H9 (cell line): ENCODE measurements around the gene SCGB2A2. TPM values are rescaled to one million over a fixed set of nuclear protein-coding genes. Genes with fewer than 3 reads are reported as not detected.

Source experiments
- DNase-seq: peaks from one replicate; pipeline ENCODE4 v3.0.0-alpha.2; 2017
- H2AFZ ChIP-seq: one replicate; pipeline ENCODE4 v1.6.1; 2013; ENCODE audit warnings: mild to moderate bottlenecking, low read length, control low read depth, moderate library complexity
- H2AK5ac ChIP-seq: 2 replicates; pipeline ENCODE4 v1.6.1; 2013; ENCODE audit warnings: low read length, control low read depth, mixed read lengths; ENCODE audit not compliant: insufficient read length
- H2BK120ac ChIP-seq: one replicate; pipeline ENCODE4 v1.6.1; 2013; ENCODE audit warnings: low read depth, mild to moderate bottlenecking, low read length, control low read depth, inconsistent platforms; ENCODE audit not compliant: poor library complexity, severe bottlenecking
- H2BK12ac ChIP-seq: 2 replicates; pipeline ENCODE4 v1.6.1; 2013; ENCODE audit warnings: low read length, control low read depth, mixed read lengths, low read depth; ENCODE audit not compliant: insufficient read length
- H2BK15ac ChIP-seq: 2 replicates; pipeline ENCODE4 v1.6.1; 2013; ENCODE audit warnings: low read depth, low read length, control low read depth
- H2BK20ac ChIP-seq: one replicate; pipeline ENCODE4 v1.6.1; 2013; ENCODE audit warnings: low read depth, mild to moderate bottlenecking, low read length, control low read depth, inconsistent platforms; ENCODE audit not compliant: poor library complexity, severe bottlenecking
- H2BK5ac ChIP-seq: 2 replicates; pipeline ENCODE4 v1.6.1; 2013; ENCODE audit warnings: low read length, control low read depth, mixed read lengths; ENCODE audit not compliant: insufficient read length
- H3K14ac ChIP-seq: 2 replicates; pipeline ENCODE4 v1.6.1; 2013; ENCODE audit warnings: low read length, control low read depth; ENCODE audit not compliant: insufficient read depth
- H3K18ac ChIP-seq: 2 replicates; pipeline ENCODE4 v1.6.1; 2013; ENCODE audit warnings: low read depth, mild to moderate bottlenecking, mixed read lengths, low read length, control low read depth; ENCODE audit not compliant: insufficient read length
- H3K23ac ChIP-seq: 2 replicates; pipeline ENCODE4 v1.6.1; 2013; ENCODE audit warnings: low read length, control low read depth, mixed read lengths, low read depth; ENCODE audit not compliant: insufficient read length
- H3K23me2 ChIP-seq: 2 replicates; pipeline ENCODE4 v1.6.1; 2013; ENCODE audit warnings: low read depth, mild to moderate bottlenecking, mixed read lengths, low read length, control low read depth; ENCODE audit not compliant: insufficient read length, poor library complexity, severe bottlenecking
- H3K27ac ChIP-seq: 2 replicates; pipeline ENCODE4 v1.5.1; 2013; ENCODE audit warnings: low read length, control low read depth, mixed read lengths, low read depth; ENCODE audit not compliant: insufficient read length
- H3K27me3 ChIP-seq: 2 replicates; pipeline ENCODE4 v1.6.1; 2013; ENCODE audit warnings: low read length, control low read depth, inconsistent platforms; ENCODE audit not compliant: insufficient read depth
- H3K4ac ChIP-seq: 2 replicates; pipeline ENCODE4 v1.6.1; 2013; ENCODE audit warnings: low read depth, mild to moderate bottlenecking, control low read depth, inconsistent platforms, low read length, moderate library complexity
- H3K4me1 ChIP-seq: 2 replicates; pipeline ENCODE4 v1.6.1; 2013; ENCODE audit warnings: low read length, control low read depth, inconsistent platforms; ENCODE audit not compliant: insufficient read depth
- H3K4me2 ChIP-seq: 2 replicates; pipeline ENCODE4 v1.6.1; 2013; ENCODE audit warnings: low read length, control low read depth, mixed read lengths; ENCODE audit not compliant: insufficient read length, insufficient read depth
- H3K56ac ChIP-seq: 2 replicates; pipeline ENCODE4 v1.6.1; 2013; ENCODE audit warnings: low read depth, mild to moderate bottlenecking, mixed read lengths, low read length, control low read depth; ENCODE audit not compliant: insufficient read length
- H3K79me1 ChIP-seq: 2 replicates; pipeline ENCODE4 v1.6.1; 2013; ENCODE audit warnings: low read depth, mild to moderate bottlenecking, moderate library complexity, low read length, control low read depth, inconsistent platforms; ENCODE audit not compliant: insufficient read depth, poor library complexity, severe bottlenecking
- H3K79me2 ChIP-seq: 2 replicates; pipeline ENCODE4 v1.6.1; 2013; ENCODE audit warnings: low read length, control low read depth, inconsistent platforms; ENCODE audit not compliant: insufficient read depth
- H3K9ac ChIP-seq: 2 replicates; pipeline ENCODE4 v1.6.1; 2013; ENCODE audit warnings: low read length, control low read depth, mixed read lengths; ENCODE audit not compliant: insufficient read length; ENCODE audit errors: extremely low read depth
- H3K9me3 ChIP-seq: one replicate; pipeline ENCODE4 v1.6.1; 2013; ENCODE audit warnings: low read depth, low read length, inconsistent platforms; ENCODE audit not compliant: control insufficient read depth
- H3T11ph ChIP-seq: one replicate; pipeline ENCODE4 v1.6.1; 2013; ENCODE audit warnings: mild to moderate bottlenecking, low read length, control low read depth, inconsistent platforms
- H4K20me1 ChIP-seq: one replicate; pipeline ENCODE4 v1.6.1; 2013; ENCODE audit not compliant: control insufficient read depth, insufficient read length, insufficient read depth
- H4K5ac ChIP-seq: 2 replicates; pipeline ENCODE4 v1.6.1; 2013; ENCODE audit warnings: low read depth, mild to moderate bottlenecking, mixed read lengths, low read length, control low read depth; ENCODE audit not compliant: insufficient read length
- H4K8ac ChIP-seq: replicated peaks from 2 replicates; pipeline ENCODE4 v1.6.1; 2013; ENCODE audit warnings: low read length, control low read depth, mixed read lengths, low read depth; ENCODE audit not compliant: insufficient read length
- H4K91ac ChIP-seq: 2 replicates; pipeline ENCODE4 v1.6.1; 2013; ENCODE audit warnings: low read depth, mild to moderate bottlenecking, moderate library complexity, mixed read lengths, low read length, control low read depth; ENCODE audit not compliant: insufficient read length
- H3K27ac Mint-ChIP-seq, 3 experiments: 2 replicates in 2 of 3; 3 replicates in 1 of 3; pipeline ENCODE4 v1.8.0; 2020 to 2021; ENCODE audit warnings: mixed read lengths in 3 of 3, mild to moderate bottlenecking in 1 of 3, moderate library complexity in 1 of 3
- H3K27me3 Mint-ChIP-seq: 2 replicates; pipeline ENCODE4 v1.8.0; 2021; ENCODE audit warnings: low read depth, mild to moderate bottlenecking, moderate library complexity, mixed read lengths
- H3K36me3 Mint-ChIP-seq, 3 experiments: 2 replicates in 2 of 3; 3 replicates in 1 of 3; pipeline ENCODE4 v1.8.0; 2020 to 2021; ENCODE audit warnings: low read depth in 3 of 3, mixed read lengths in 3 of 3; ENCODE audit not compliant: insufficient read depth in 1 of 3
- H3K4me1 Mint-ChIP-seq, 2 experiments: 2 replicates each; pipeline ENCODE4 v1.8.0; 2020; ENCODE audit warnings: mixed read lengths in 2 of 2
- H3K4me3 Mint-ChIP-seq, 2 experiments: 2 replicates in 1 of 2; 3 replicates in 1 of 2; pipeline ENCODE4 v1.8.0; 2020 to 2021; ENCODE audit warnings: mild to moderate bottlenecking in 2 of 2, mixed read lengths in 2 of 2, moderate library complexity in 1 of 2
- H3K9me3 Mint-ChIP-seq, 2 experiments: 2 replicates in 1 of 2; 3 replicates in 1 of 2; pipeline ENCODE4 v1.8.0; 2020; ENCODE audit warnings: mild to moderate bottlenecking in 2 of 2, mixed read lengths in 2 of 2, moderate library complexity in 1 of 2
- CTCF ChIP-seq: fragments of 200-600 bp; sonication (generic); conservative IDR thresholded peaks from 3 replicates; pipeline ENCODE4 v1.8.0; 2021; ENCODE audit warnings: antibody characterized with exemption, mild to moderate bottlenecking
- total RNA-seq: library from RNA; stranded (reverse); gene quantifications from 2 replicates; pipeline ENCODE4 v1.2.1, GENCODE V29; 2021

Gene SCGB2A2
- total RNA-seq, 1 experiment from 2014 or later: not detected

GRCh38 chr11:62223095-62223494 is 46.9 kb upstream of the SCGB2A2 start:
- Mint-ChIP-seq H3K4me3 (no peak overlapping the region), H3K36me3 (peaks cover 4 to 21% (median 14%) of the 10 kb centered on the region in 3 experiments; a peak in 5 of 7 replicates), H3K27me3 (no peaks in the 10 kb centered on the region), H3K9me3 (peaks cover 21 to 29% of the 10 kb centered on the region in 2 experiments), H3K27ac (no peak overlapping the region), H3K4me1 (no peaks in the 10 kb centered on the region)
- no peaks in the 10 kb centered on the region for H3K79me2 ChIP-seq
- no peak for TF ChIP-seq CTCF
- H3K23me2 ChIP-seq: no peaks in the 10 kb centered on the region
- no peak for DNase-seq
- no peak overlapping the region for H3K56ac ChIP-seq
- no peak overlapping the region for H3K4ac ChIP-seq
- H3K18ac ChIP-seq: no peak overlapping the region
- H2AK5ac ChIP-seq: no peak overlapping the region
- no peak overlapping the region for H2BK120ac ChIP-seq
- H3K9me3 ChIP-seq: peaks cover 13% of the 10 kb centered on the region
- no peaks in the 10 kb centered on the region for H3K4me1 ChIP-seq
- no peaks in the 10 kb centered on the region for H4K20me1 ChIP-seq
- no peak overlapping the region for H3K9ac ChIP-seq
- H4K8ac ChIP-seq: no peak overlapping the region
- no peak overlapping the region for H2BK12ac ChIP-seq
- no peak overlapping the region for H3K4me2 ChIP-seq
- no peaks in the 10 kb centered on the region for H3K79me1 ChIP-seq
- no peak overlapping the region for H3K23ac ChIP-seq
- H2AFZ ChIP-seq: no peak overlapping the region
- no peak overlapping the region for H3K27ac ChIP-seq
- H3K14ac ChIP-seq: no peak overlapping the region
- H3K27me3 ChIP-seq: no peaks in the 10 kb centered on the region
- no peak overlapping the region for H2BK20ac ChIP-seq
- H4K91ac ChIP-seq: no peak overlapping the region
- no peak overlapping the region for H2BK5ac ChIP-seq
- H2BK15ac ChIP-seq: no peak overlapping the region
- no peak overlapping the region for H3T11ph ChIP-seq
- H4K5ac ChIP-seq: no peak overlapping the region
